A549 (cell line): Measurements from ENCODE around the gene DEDD2. TPM values are rescaled to one million over a fixed set of nuclear protein-coding genes. Genes with fewer than 3 reads are reported as not detected.
A peak's percentile ranks its signal among the peaks of the same experiment; 100 is the strongest.

ENCODE experiments used
- ATAC-seq, 2 experiments: fragments of 200-7000 bp in 1 of 2; fragments of >200 bp in 1 of 2; cut with Nextera tagmentation in 1 of 2; cut with Tn5 transposase in 1 of 2; 3 replicates each; pipeline versions ENCODE4 v1.8.0 to v1.9.1; 2018 to 2020; ENCODE audit warnings: mild to moderate bottlenecking in 1 of 2, moderate library complexity in 1 of 2
- CTCF ChIA-PET: fragments of 300-600 bp; sonication (Branson Sonifier 250); formaldehyde crosslinking; extraction: SDS; loops from one replicate; lab custom pipeline; 2021; ENCODE audit warnings: antibody characterized with exemption, inconsistent platforms; lab: Yijun Ruan, JAX
- POLR2A ChIA-PET: fragments of 350-600 bp; formaldehyde crosslinking; extraction: SDS; loops from one replicate; lab custom pipeline; 2021; ENCODE audit warnings: antibody characterized with exemption, inconsistent platforms; lab: Yijun Ruan, JAX
- DNase-seq, 2 experiments: peaks; one replicate each; pipeline versions ENCODE4 v3.0.0 to v3.0.0-alpha.2; 2011 to 2016; ENCODE audit warnings: low read depth in 1 of 2, low spot score in 1 of 2
- FAIRE-seq: peaks from 2 replicates; lab custom pipeline; 2011; peaks lifted over from hg19 to GRCh38; lab: Jason Lieb, UNC
- H3K27ac ChIP-seq, 2 experiments: fragments of >200 bp; sonication (Bioruptor Twin); formaldehyde crosslinking; 3 replicates each; pipeline ENCODE4 v1.5.1; 2016 to 2017
- H3K4me1 ChIP-seq: fragments of >200 bp; sonication (Bioruptor Twin); formaldehyde crosslinking; 3 replicates; pipeline ENCODE4 v1.6.1; 2016
- H3K4me2 ChIP-seq: fragments of >200 bp; sonication (Bioruptor Twin); formaldehyde crosslinking; 3 replicates; pipeline ENCODE4 v1.6.1; 2016
- H3K4me3 ChIP-seq: fragments of >200 bp; sonication (Bioruptor Twin); formaldehyde crosslinking; 3 replicates; pipeline ENCODE4 v1.5.1; 2016
- H3K9me3 ChIP-seq: fragments of >200 bp; sonication (Bioruptor Twin); formaldehyde crosslinking; 3 replicates; pipeline ENCODE4 v1.6.1; 2016
- CBX2 ChIP-seq: fragments of 200-600 bp; sonication (generic); IDR thresholded peaks from 2 replicates; pipeline ENCODE4 v1.6.1; 2016; ENCODE audit warnings: low read depth, mild to moderate bottlenecking, borderline replicate concordance
- CBX8 ChIP-seq: fragments of 200-600 bp; sonication (generic); IDR thresholded peaks from 2 replicates; pipeline ENCODE4 v1.6.1; 2016
- EHMT2 ChIP-seq: fragments of 200-600 bp; sonication (generic); IDR thresholded peaks from 2 replicates; pipeline ENCODE4 v1.6.1; 2016; ENCODE audit warnings: antibody characterized with exemption, low read depth, mild to moderate bottlenecking, moderate library complexity
- ESRRA ChIP-seq: fragments of 150-350 bp; IDR thresholded peaks from 2 replicates; pipeline ENCODE4 v1.6.1; 2014; ENCODE audit warnings: mild to moderate bottlenecking, low read length, borderline replicate concordance
- HDAC2 ChIP-seq: fragments of 200-600 bp; sonication (generic); IDR thresholded peaks from 2 replicates; pipeline ENCODE4 v1.6.1; 2016
- HOXA7 ChIP-seq: fragments of 250-450 bp; sonication (Bioruptor Pico); IDR thresholded peaks from 2 replicates; pipeline ENCODE4 v1.5.0; 2020; ENCODE audit warnings: mild to moderate bottlenecking, moderate library complexity
- KDM1A ChIP-seq: fragments of 200-600 bp; sonication (generic); IDR thresholded peaks from 2 replicates; pipeline ENCODE4 v1.6.1; 2016; ENCODE audit warnings: low read depth, mild to moderate bottlenecking
- MAFK ChIP-seq: fragments of 450-650 bp; IDR thresholded peaks from 2 replicates; pipeline ENCODE4 v1.6.1; 2014; ENCODE audit not compliant: partially characterized antibody
- NFE2L2 ChIP-seq: fragments of 150-350 bp; conservative IDR thresholded peaks from 2 replicates; pipeline ENCODE4 v1.6.1; 2014; ENCODE audit warnings: low read length
- RNF2 ChIP-seq: fragments of 200-600 bp; sonication (generic); IDR thresholded peaks from 2 replicates; pipeline ENCODE4 v1.6.1; 2016; ENCODE audit warnings: low read depth, mild to moderate bottlenecking, antibody characterized with exemption, moderate library complexity, borderline replicate concordance
- SMC3 ChIP-seq: fragments of >200 bp; sonication (Bioruptor Twin); formaldehyde crosslinking; IDR thresholded peaks from 3 replicates; pipeline ENCODE4 v1.6.1; 2018; ENCODE audit warnings: inconsistent platforms
- TP53 ChIP-seq: fragments of 250-450 bp; sonication (Bioruptor Pico); IDR thresholded peaks from 2 replicates; pipeline ENCODE4 v1.5.0; 2021; ENCODE audit warnings: mild to moderate bottlenecking, moderate library complexity
- ZC3H11A ChIP-seq: fragments of 450-650 bp; IDR thresholded peaks from 2 replicates; pipeline ENCODE4 v1.6.1; 2014; ENCODE audit warnings: antibody characterized with exemption, mild to moderate bottlenecking
- ZSCAN20 ChIP-seq: fragments of 250-450 bp; sonication (Bioruptor Pico); IDR thresholded peaks from 2 replicates; pipeline ENCODE4 v1.8.0; 2022; ENCODE audit warnings: mild to moderate bottlenecking, moderate library complexity
- WGBS: methylation state at CpG from one replicate; pipeline ENCODE4 v1.1.6; 2017; ENCODE audit errors: missing lambda C conversion rate; 5-methylcytosine and 5-hydroxymethylcytosine counted together
- polyA plus RNA-seq, 4 experiments: library from polyadenylated mRNA; depleted of rRNA in 3 of 4; stranded (reverse); fragments of >200 nt; fragmentation: RNase III in 1 of 4; extraction: RNeasy Plus Mini Kit Qiagen cat#74134 plus additional on column Dnase treatment in 1 of 4; gene quantifications; 2 replicates in 3 of 4; 3 replicates in 1 of 4; pipeline ENCODE4 v1.2.3, GENCODE V29; 2011 to 2017
- TF ChIP-seq, protein P1 (sequence below): fragments of 250-450 bp; sonication (Bioruptor Pico); IDR thresholded peaks from 2 replicates; pipeline ENCODE4 v1.5.0; 2020; ENCODE audit warnings: low read depth, mild to moderate bottlenecking, moderate library complexity
- TF ChIP-seq, protein P2 (sequence below): fragments of 200-600 bp; sonication (generic); IDR thresholded peaks from 2 replicates; pipeline ENCODE4 v1.6.1; 2016; ENCODE audit warnings: antibody characterized with exemption, mild to moderate bottlenecking, moderate library complexity
- TF ChIP-seq, protein P3 (sequence below): fragments of >200 bp; sonication (Bioruptor Twin); formaldehyde crosslinking; IDR thresholded peaks from 2 replicates; pipeline ENCODE4 v1.6.1; 2016
- TF ChIP-seq, protein P4 (sequence below): IDR thresholded peaks from 2 replicates; pipeline ENCODE4 v1.6.1; 2012

The DEDD2 gene
- polyA plus RNA-seq, 2 of the 4 experiments (the other 2 are of a cell fraction), result 30.8 to 54.1 TPM

DNA sequence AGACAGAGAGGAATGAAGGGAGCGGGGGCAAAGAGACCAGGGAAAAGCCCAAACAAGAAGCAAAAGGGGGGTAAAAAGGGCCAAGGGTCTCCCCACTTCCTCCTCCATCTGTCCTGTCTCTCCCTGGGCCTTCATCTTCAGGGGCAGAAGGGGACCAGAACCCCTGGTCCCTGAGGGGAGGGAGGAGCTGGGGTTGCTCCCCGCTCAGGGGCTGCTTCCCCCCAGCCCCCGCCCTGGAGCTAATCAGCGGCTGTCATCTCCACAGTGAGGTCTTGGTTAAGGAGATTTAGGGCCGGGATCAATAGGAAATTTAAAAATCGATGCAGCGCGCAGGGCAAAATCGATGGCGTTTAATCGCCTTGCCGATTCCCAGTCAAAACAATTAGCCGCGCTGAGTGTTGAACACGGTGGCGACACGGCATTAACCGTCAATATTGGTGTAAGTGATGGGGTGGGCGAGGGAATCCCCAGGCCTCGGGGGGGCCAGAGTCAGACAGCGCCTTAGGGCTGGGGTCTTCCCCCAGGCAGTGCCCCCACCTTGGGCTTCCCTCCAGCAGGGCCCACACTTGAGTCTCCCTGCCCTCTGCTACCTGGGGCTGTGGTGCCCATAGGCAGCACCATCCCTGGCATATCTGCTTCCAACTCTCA, 55.7 kb downstream of the DEDD2 start:
- H3K4me2 ChIP-seq, result no peak overlapping the region
- FAIRE-seq (no peak), DNase-seq (no peak)
- H3K4me1 ChIP-seq, result no peaks in the 10 kb centered on the region
- WGBS, result 63% methylated on average over 21 of the region's 21 CpGs
- H3K4me3 ChIP-seq, result no peak overlapping the region
- no peak for TF ChIP-seq CBX8
- TF ChIP-seq, protein P1, sequence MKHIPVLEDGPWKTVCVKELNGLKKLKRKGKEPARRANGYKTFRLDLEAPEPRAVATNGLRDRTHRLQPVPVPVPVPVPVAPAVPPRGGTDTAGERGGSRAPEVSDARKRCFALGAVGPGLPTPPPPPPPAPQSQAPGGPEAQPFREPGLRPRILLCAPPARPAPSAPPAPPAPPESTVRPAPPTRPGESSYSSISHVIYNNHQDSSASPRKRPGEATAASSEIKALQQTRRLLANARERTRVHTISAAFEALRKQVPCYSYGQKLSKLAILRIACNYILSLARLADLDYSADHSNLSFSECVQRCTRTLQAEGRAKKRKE (CRISPR knock-in tag), result no peak
- no peak for TF ChIP-seq CBX2
- no peak for TF ChIP-seq HDAC2
- TF ChIP-seq EHMT2, result no peak
- TF ChIP-seq, all 56 proteins: peak for 0
- Histone ChIP-seq H3K9me3 (no peaks in the 10 kb centered on the region), H3K27ac (no peak overlapping the region)
- no peak for ATAC-seq
- POLR2A ChIA-PET, result no interaction called here
- CTCF ChIA-PET, result interaction anchor here (0.6 to 6.5 kb wide), 10 partner anchors 14 to 53 kb away, joined by 3 to 42 read pairs (median 4); no protein-coding TSS in a partner anchor

DNA sequence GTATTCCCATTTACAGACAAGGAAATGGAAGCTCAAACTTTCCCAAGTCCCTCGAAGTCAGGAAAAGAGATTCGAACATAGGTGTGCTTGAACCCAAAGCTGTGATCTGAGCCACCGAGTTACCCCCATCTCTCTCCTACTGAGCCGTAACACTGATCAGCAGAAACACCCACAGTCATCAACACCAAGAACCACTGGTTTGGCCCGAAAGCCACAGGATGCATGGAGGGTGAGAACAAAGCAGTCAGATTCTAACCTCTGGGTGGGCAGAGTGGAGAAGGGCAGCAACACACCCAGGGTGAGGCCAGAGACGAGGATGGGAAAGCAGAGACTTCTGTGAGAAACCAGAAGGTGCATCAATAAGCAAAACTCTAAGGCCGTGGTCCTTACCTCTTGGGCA, 57.5 kb downstream of the DEDD2 start:
- ATAC-seq (no peak), DNase-seq (no peak)
- Histone ChIP-seq H3K4me3 (no peak overlapping the region), H3K9me3 (no peaks in the 10 kb centered on the region)
- CTCF ChIA-PET, result interaction anchor here (0.6 to 5.7 kb wide), 12 partner anchors 11 to 995 kb away, joined by 3 to 54 read pairs (median 9); partner anchors contain the start of gene POU2F2
- no peak for TF ChIP-seq NFE2L2
- TF ChIP-seq EHMT2, result no peak
- TF ChIP-seq TP53 (CRISPR knock-in tag), result no peak
- TF ChIP-seq, protein P2, sequence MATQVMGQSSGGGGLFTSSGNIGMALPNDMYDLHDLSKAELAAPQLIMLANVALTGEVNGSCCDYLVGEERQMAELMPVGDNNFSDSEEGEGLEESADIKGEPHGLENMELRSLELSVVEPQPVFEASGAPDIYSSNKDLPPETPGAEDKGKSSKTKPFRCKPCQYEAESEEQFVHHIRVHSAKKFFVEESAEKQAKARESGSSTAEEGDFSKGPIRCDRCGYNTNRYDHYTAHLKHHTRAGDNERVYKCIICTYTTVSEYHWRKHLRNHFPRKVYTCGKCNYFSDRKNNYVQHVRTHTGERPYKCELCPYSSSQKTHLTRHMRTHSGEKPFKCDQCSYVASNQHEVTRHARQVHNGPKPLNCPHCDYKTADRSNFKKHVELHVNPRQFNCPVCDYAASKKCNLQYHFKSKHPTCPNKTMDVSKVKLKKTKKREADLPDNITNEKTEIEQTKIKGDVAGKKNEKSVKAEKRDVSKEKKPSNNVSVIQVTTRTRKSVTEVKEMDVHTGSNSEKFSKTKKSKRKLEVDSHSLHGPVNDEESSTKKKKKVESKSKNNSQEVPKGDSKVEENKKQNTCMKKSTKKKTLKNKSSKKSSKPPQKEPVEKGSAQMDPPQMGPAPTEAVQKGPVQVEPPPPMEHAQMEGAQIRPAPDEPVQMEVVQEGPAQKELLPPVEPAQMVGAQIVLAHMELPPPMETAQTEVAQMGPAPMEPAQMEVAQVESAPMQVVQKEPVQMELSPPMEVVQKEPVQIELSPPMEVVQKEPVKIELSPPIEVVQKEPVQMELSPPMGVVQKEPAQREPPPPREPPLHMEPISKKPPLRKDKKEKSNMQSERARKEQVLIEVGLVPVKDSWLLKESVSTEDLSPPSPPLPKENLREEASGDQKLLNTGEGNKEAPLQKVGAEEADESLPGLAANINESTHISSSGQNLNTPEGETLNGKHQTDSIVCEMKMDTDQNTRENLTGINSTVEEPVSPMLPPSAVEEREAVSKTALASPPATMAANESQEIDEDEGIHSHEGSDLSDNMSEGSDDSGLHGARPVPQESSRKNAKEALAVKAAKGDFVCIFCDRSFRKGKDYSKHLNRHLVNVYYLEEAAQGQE, result no peak
- TF ChIP-seq SMC3, result no peak
- no peak for TF ChIP-seq CBX8
- TF ChIP-seq ZSCAN20 (CRISPR knock-in tag), result no peak
- TF ChIP-seq KDM1A, result no peak
- no peak for TF ChIP-seq HOXA7
- TF ChIP-seq, protein P3, sequence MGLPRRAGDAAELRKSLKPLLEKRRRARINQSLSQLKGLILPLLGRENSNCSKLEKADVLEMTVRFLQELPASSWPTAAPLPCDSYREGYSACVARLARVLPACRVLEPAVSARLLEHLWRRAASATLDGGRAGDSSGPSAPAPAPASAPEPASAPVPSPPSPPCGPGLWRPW, result no peak
- TF ChIP-seq, protein P4, sequence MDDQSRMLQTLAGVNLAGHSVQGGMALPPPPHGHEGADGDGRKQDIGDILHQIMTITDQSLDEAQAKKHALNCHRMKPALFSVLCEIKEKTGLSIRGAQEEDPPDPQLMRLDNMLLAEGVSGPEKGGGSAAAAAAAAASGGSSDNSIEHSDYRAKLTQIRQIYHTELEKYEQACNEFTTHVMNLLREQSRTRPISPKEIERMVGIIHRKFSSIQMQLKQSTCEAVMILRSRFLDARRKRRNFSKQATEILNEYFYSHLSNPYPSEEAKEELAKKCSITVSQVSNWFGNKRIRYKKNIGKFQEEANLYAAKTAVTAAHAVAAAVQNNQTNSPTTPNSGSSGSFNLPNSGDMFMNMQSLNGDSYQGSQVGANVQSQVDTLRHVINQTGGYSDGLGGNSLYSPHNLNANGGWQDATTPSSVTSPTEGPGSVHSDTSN, result no peak
- TF ChIP-seq RNF2, result no peak
- no peak for TF ChIP-seq ZC3H11A
- no peak for TF ChIP-seq MAFK
- TF ChIP-seq ESRRA, result no peak
- TF ChIP-seq, all 56 proteins: peak for 0
- POLR2A ChIA-PET, result interaction anchor here (0.5 kb wide), 1 partner anchor 63 kb away, joined by 7 read pairs; no protein-coding TSS in a partner anchor
- no peak overlapping the region for H3K27ac ChIP-seq
- H3K4me2 ChIP-seq, result no peak overlapping the region
- no peaks in the 10 kb centered on the region for H3K4me1 ChIP-seq
- 29% methylated on average over 7 of the region's 7 CpGs for WGBS
- FAIRE-seq, result peak; percentile 28
